Lower lobe of right lung (tissue), 2 donors: ENCODE results near the gene UBA6. TPM values are rescaled to one million over a fixed set of nuclear protein-coding genes. Genes with fewer than 3 reads are reported as not detected.

Source experiments
- ATAC-seq, 2 donors: fragments of 200-7000 bp; cut with Tn5 transposase; one replicate each; pipeline ENCODE4 v1.9.1; 2020 to 2022; ENCODE audit warnings: mild to moderate bottlenecking in 2 of 2, moderate library complexity in 2 of 2
- DNase-seq: peaks from one replicate; pipeline ENCODE4 v3.0.0-alpha.2; 2020
- H3K27ac ChIP-seq: fragments of 200-600 bp; one replicate; pipeline ENCODE4 v1.8.0; 2022
- H3K27me3 ChIP-seq: fragments of 200-600 bp; one replicate; pipeline ENCODE4 v1.8.0; 2022; ENCODE audit warnings: low read depth
- H3K36me3 ChIP-seq: fragments of 200-600 bp; one replicate; pipeline ENCODE4 v1.8.0; 2022; ENCODE audit warnings: mild to moderate bottlenecking
- H3K4me1 ChIP-seq: fragments of 200-600 bp; one replicate; pipeline ENCODE4 v1.8.0; 2022
- H3K4me3 ChIP-seq: fragments of 200-600 bp; one replicate; pipeline ENCODE4 v1.8.0; 2022; ENCODE audit warnings: mild to moderate bottlenecking
- H3K9me3 ChIP-seq: fragments of 200-600 bp; one replicate; pipeline ENCODE4 v1.8.0; 2022
- CTCF ChIP-seq: fragments of 200-600 bp; IDR thresholded peaks from one replicate; pipeline ENCODE4 v1.8.0; 2022; ENCODE audit warnings: antibody characterized with exemption, mild to moderate bottlenecking
- intact Hi-C: fragments of 100-400 bp; cut with DNase I; formaldehyde crosslinking; loops from one replicate; pipeline ENCODE4 v1.11.0; 2022
- total RNA-seq: library from RNA; stranded (reverse); fragmentation: NEBNext Ultra II Directional; extraction: Animal tissue kit (Norgen Biotek cat#: 25700); gene quantifications from one replicate; pipeline ENCODE4 v1.2.1, GENCODE V29; 2021
- donor health status: DM: no; HTN: yes; CAD: no; lungs with severe emphysema.

Gene UBA6
- total RNA-seq, 1 donor from 2014 or later = 54.4 TPM

GRCh38 chr4:67719953-67720617 lies 19.1 kb upstream of the UBA6 start:
- H3K4me1 ChIP-seq = no peaks in the 10 kb centered on the region
- H3K27ac ChIP-seq = no peak overlapping the region
- H3K9me3 ChIP-seq = no peaks in the 10 kb centered on the region
- DNase-seq = no peak
- no peaks in the 10 kb centered on the region for H3K27me3 ChIP-seq
- intact Hi-C loops = no loop called here
- no peak for TF ChIP-seq CTCF
- no peak for ATAC-seq
- peaks cover 7% of the 10 kb centered on the region for H3K36me3 ChIP-seq
- no peak overlapping the region for H3K4me3 ChIP-seq

- Histone ChIP-seq H3K4me3 (no peak overlapping the region), H3K4me1 (no peaks in the 10 kb centered on the region), H3K36me3 (peaks cover 7% of the 10 kb centered on the region), H3K9me3 (no peaks in the 10 kb centered on the region), H3K27ac (no peak overlapping the region), H3K27me3 (no peaks in the 10 kb centered on the region)
- TF ChIP-seq CTCF = no peak
- intact Hi-C loops = no loop called here
- DNase-seq (no peak), ATAC-seq (no peak)
These were observed 17.9 kb upstream of the UBA6 start for GRCh38 chr4:67718848-67719247.

GRCh38 chr4:67717586-67717985 lies 16.6 kb upstream of the UBA6 start:
- DNase-seq = no peak
- no peak for TF ChIP-seq CTCF
- Histone ChIP-seq H3K36me3 (peaks cover 7% of the 10 kb centered on the region), H3K27ac (no peak overlapping the region), H3K4me3 (no peak overlapping the region), H3K27me3 (no peaks in the 10 kb centered on the region), H3K4me1 (no peaks in the 10 kb centered on the region), H3K9me3 (no peaks in the 10 kb centered on the region)
- no peak for ATAC-seq
- intact Hi-C loops = no loop called here

GRCh38 chr4:67714955-67715354 lies 14.0 kb upstream of the UBA6 start:
- no peaks in the 10 kb centered on the region for H3K36me3 ChIP-seq
- no peak overlapping the region for H3K4me3 ChIP-seq
- no peaks in the 10 kb centered on the region for H3K9me3 ChIP-seq
- ATAC-seq (no peak), DNase-seq (no peak)
- intact Hi-C loops = no loop called here
- no peak overlapping the region for H3K27ac ChIP-seq
- H3K4me1 ChIP-seq = no peaks in the 10 kb centered on the region
- no peak for TF ChIP-seq CTCF
- no peaks in the 10 kb centered on the region for H3K27me3 ChIP-seq

- no peaks in the 10 kb centered on the region for H3K27me3 ChIP-seq
- no peak for TF ChIP-seq CTCF
- intact Hi-C loops = no loop called here
- DNase-seq (no peak), ATAC-seq (no peak)
- no peak overlapping the region for H3K27ac ChIP-seq
- no peaks in the 10 kb centered on the region for H3K36me3 ChIP-seq
- no peaks in the 10 kb centered on the region for H3K9me3 ChIP-seq
- no peak overlapping the region for H3K4me3 ChIP-seq
- H3K4me1 ChIP-seq = no peaks in the 10 kb centered on the region
These were observed 13.3 kb upstream of the UBA6 start for GRCh38 chr4:67714248-67714583.
